Head of caudate nucleus (tissue), 42 donors: ENCODE measurements around the gene ULK3.

Experiments used
- DNase-seq, 42 donors: peaks; one replicate each; pipeline versions ENCODE4 v3.0.0 to v3.0.0-alpha.2; 2020 to 2021; ENCODE audit warnings: mixed read lengths in 7 of 42
- intact Hi-C: fragments of 100-400 bp; cut with DNase I; formaldehyde crosslinking; loops from one replicate; pipeline ENCODE4 v1.15.0; 2022

Gene ULK3

GRCh38 chr15:74844319-74845207, 1.6 kb upstream of the ULK3 start:
- intact Hi-C loops = no loop called here
- DNase-seq = peak in 1 of 42 donors; percentile 53

GRCh38 chr15:74843891-74844299, 939 bp upstream of the ULK3 start:
- no peak for DNase-seq
- intact Hi-C loops = no loop called here

- peak in 1 of 42 donors; percentile 22 for DNase-seq
- intact Hi-C loops = no loop called here
Measured at GRCh38 chr15:74843445-74843828, 481 bp upstream of the ULK3 start.

GRCh38 chr15:74841891-74842373, 1.0 kb downstream of the ULK3 start:
- DNase-seq = peak in 2 of 42 donors; percentile 26 to 28
- intact Hi-C loops = no loop called here

- peak in 3 of 42 donors; percentile 29 to 58 (median 32) for DNase-seq
- intact Hi-C loops = no loop called here
Measured at GRCh38 chr15:74840851-74841775, 1.8 kb downstream of the ULK3 start.

GRCh38 chr15:74839526-74840395, 3.2 kb downstream of the ULK3 start:
- intact Hi-C loops = loop anchor here (5.0 kb wide), 1 partner anchor 57 kb away; the partner anchor contains the start of gene CSK
- DNase-seq = no peak

GRCh38 chr15:74838746-74839525, 4.0 kb downstream of the ULK3 start:
- DNase-seq = peak in 17 of 42 donors; percentile 27 to 72 (median 52)
- intact Hi-C loops = loop anchor here (5.0 kb wide), 1 partner anchor 57 kb away; the partner anchor contains the start of gene CSK

- intact Hi-C loops = loop anchor here (5.0 kb wide), 1 partner anchor 56 kb away; the partner anchor contains the start of gene CSK
- no peak for DNase-seq
Measured at GRCh38 chr15:74838137-74838516, 4.8 kb downstream of the ULK3 start.

GRCh38 chr15:74837482-74838136, 5.3 kb downstream of the ULK3 start:
- intact Hi-C loops = loop anchor here (5.0 kb wide), 1 partner anchor 55 kb away; the partner anchor contains the start of gene CSK

GRCh38 chr15:74836846-74837245, 6.1 kb downstream of the ULK3 start:
- DNase-seq = no peak
- intact Hi-C loops = loop anchor here (5.0 kb wide), 1 partner anchor 55 kb away; the partner anchor contains the start of gene CSK

More at GRCh38 chr15:74837482-74838136, 5.3 kb downstream of the ULK3 start:
- no peak for DNase-seq

- intact Hi-C loops = loop anchor here (5.0 kb wide), 1 partner anchor 53 kb away; the partner anchor contains the start of gene CSK
- DNase-seq = peak in 41 of 42 donors; percentile 22 to 85 (median 63)
Measured at GRCh38 chr15:74835312-74835823, 7.6 kb downstream of the ULK3 start.

GRCh38 chr15:74833376-74834107, 9.4 kb downstream of the ULK3 start:
- intact Hi-C loops = no loop called here

GRCh38 chr15:74832826-74833225, 10.1 kb downstream of the ULK3 start:
- DNase-seq = no peak
- intact Hi-C loops = no loop called here

More at GRCh38 chr15:74833376-74834107, 9.4 kb downstream of the ULK3 start:
- peak in 40 of 42 donors; percentile 40 to 94 (median 72) for DNase-seq

GRCh38 chr15:74831813-74832495, 11.0 kb downstream of the ULK3 start:
- intact Hi-C loops = no loop called here
- no peak for DNase-seq

GRCh38 chr15:74830868-74831267, 12.1 kb downstream of the ULK3 start:
- intact Hi-C loops = no loop called here
- peak in 38 of 42 donors; percentile 38 to 83 (median 68) for DNase-seq
